Measurements from ENCODE around the gene STOML1. TPM values are rescaled to one million over a fixed set of nuclear protein-coding genes. Genes with fewer than 3 reads are reported as not detected.

Gene STOML1
- total RNA-seq, 1 experiment from 2014 or later: 5.0 TPM

GRCh38 chr15:73965094-73965757 lies 26.9 kb downstream of the STOML1 start:
- ATAC-seq (peak; percentile 70), DNase-seq (ENCODE audit: low read depth, low spot score) (no peak)
- H3K79me2 ChIP-seq (ENCODE audit: insufficient read depth, low read length): no peaks in the 10 kb centered on the region
- H3K27me3 ChIP-seq (ENCODE audit: insufficient read depth, low read length): no peaks in the 10 kb centered on the region
- no peaks in the 10 kb centered on the region for H3K9me2 ChIP-seq (ENCODE audit: insufficient read depth)
- no peaks in the 10 kb centered on the region for H3K36me3 ChIP-seq (ENCODE audit: control insufficient read depth in 1 of 2, insufficient read depth in 2 of 2, low read length in 2 of 2)
- no TSS peak for BruUV-seq (replicated peaks)
- ChIA-PET CTCF (interaction anchor here (0.6 to 4.1 kb wide), 6 partner anchors 9 to 91 kb away, joined by 3 to 23 read pairs (median 4); no protein-coding TSS in a partner anchor), RAD21 (ENCODE audit: low non-redundant PET in 1 of 2, low total read pairs in 2 of 2, uncharacterized antibody in 2 of 2, unreplicated experiment in 2 of 2) (interaction anchor here (0.6 to 0.7 kb wide), 2 partner anchors 14 to 66 kb away, joined by 3 read pairs; no protein-coding TSS in a partner anchor), POLR2A (no interaction called here)
- H3K9me3 ChIP-seq (ENCODE audit: control insufficient read depth in 1 of 2, insufficient read depth in 1 of 2, low read depth in 1 of 2, low read length in 2 of 2): no peaks in the 10 kb centered on the region
- H3K9ac ChIP-seq (ENCODE audit: low read length): no peak overlapping the region
- H4K20me1 ChIP-seq (ENCODE audit: insufficient read depth): no peaks in the 10 kb centered on the region
- H2AFZ ChIP-seq (ENCODE audit: low read depth, low read length, poor library complexity, severe bottlenecking): peak overlapping the region; percentile 89
- H3K27ac ChIP-seq (ENCODE audit: low read depth, low read length): no peak overlapping the region; the same call in 1 of the 2 replicates
- peak overlapping the region; percentile 30 to 43 for H3K4me3 ChIP-seq (replicated peaks in 1 of 2; ENCODE audit: low read depth in 1 of 2, low read length in 2 of 2)
- TF ChIP-seq SRF (IDR thresholded peaks at IDR 0.05; ENCODE audit: low read depth): no peak
- TF ChIP-seq CTCF (IDR thresholded peaks at IDR 0.05 in 2 of 3, conservative IDR thresholded peaks at IDR 0.05 in 1 of 3; ENCODE audit: borderline replicate concordance in 1 of 3, insufficient read depth in 1 of 3, low read depth in 2 of 3, low read length in 2 of 3): 0 out of 6 replicates have a peak, but pooled peaks of 1 of the 3 experiments have one; percentile 6
- peak; percentile 66 for TF ChIP-seq TCF7L2 (IDR thresholded peaks at IDR 0.05; ENCODE audit: borderline replicate concordance, extremely low read depth, insufficient read depth, insufficient read length)
- peaks cover 8 to 11% of the 10 kb centered on the region in 2 experiments; a peak in 3 of 4 replicates for H3K4me1 ChIP-seq (ENCODE audit: control insufficient read depth in 1 of 2, insufficient read depth in 2 of 2, low read length in 2 of 2)
- peak overlapping the region; percentile 82 for H3K4me2 ChIP-seq (ENCODE audit: low read length)
- intact Hi-C loops (cut with micrococcal nuclease): no loop called here

- Histone ChIP-seq H3K36me3 (ENCODE audit: control insufficient read depth in 1 of 2, insufficient read depth in 2 of 2, low read length in 2 of 2) (no peaks in the 10 kb centered on the region), H4K20me1 (ENCODE audit: insufficient read depth) (no peaks in the 10 kb centered on the region), H3K27ac (ENCODE audit: low read depth, low read length) (no peak overlapping the region; the same call in 1 of the 2 replicates), H3K9ac (ENCODE audit: low read length) (no peak overlapping the region), H3K79me2 (ENCODE audit: insufficient read depth, low read length) (no peaks in the 10 kb centered on the region), H3K9me2 (ENCODE audit: insufficient read depth) (no peaks in the 10 kb centered on the region), H2AFZ (ENCODE audit: low read depth, low read length, poor library complexity, severe bottlenecking) (peak overlapping the region; percentile 89), H3K4me2 (ENCODE audit: low read length) (peak overlapping the region; percentile 82), H3K9me3 (ENCODE audit: control insufficient read depth in 1 of 2, insufficient read depth in 1 of 2, low read depth in 1 of 2, low read length in 2 of 2) (no peaks in the 10 kb centered on the region), H3K4me3 (replicated peaks in 1 of 2; ENCODE audit: low read depth in 1 of 2, low read length in 2 of 2) (peak overlapping the region; percentile 30 to 43), H3K27me3 (ENCODE audit: insufficient read depth, low read length) (no peaks in the 10 kb centered on the region), H3K4me1 (ENCODE audit: control insufficient read depth in 1 of 2, insufficient read depth in 2 of 2, low read length in 2 of 2) (peaks cover 8 to 11% of the 10 kb centered on the region in 2 experiments; a peak in 3 of 4 replicates)
- POLR2A ChIA-PET: no interaction called here
- CTCF ChIA-PET: interaction anchor here (0.6 to 4.1 kb wide), 9 partner anchors 8 to 343 kb away, joined by 3 to 23 read pairs (median 6); no protein-coding TSS in a partner anchor
- DNase-seq (ENCODE audit: low read depth, low spot score) (peak; percentile 72), ATAC-seq (peak; percentile 98)
- intact Hi-C loops (cut with micrococcal nuclease): loop anchor here (1.0 kb wide), 1 partner anchor 13 kb away; no protein-coding TSS in a partner anchor
- no TSS peak for BruUV-seq (replicated peaks)
- TF ChIP-seq FOSL1 (IDR thresholded peaks at IDR 0.05; ENCODE audit: low read depth): no peak
- TF ChIP-seq RAD21 (IDR thresholded peaks at IDR 0.05; ENCODE audit: low read depth): peak; percentile 81
- TF ChIP-seq CTCF (IDR thresholded peaks at IDR 0.05 in 2 of 3, conservative IDR thresholded peaks at IDR 0.05 in 1 of 3; ENCODE audit: borderline replicate concordance in 1 of 3, insufficient read depth in 1 of 3, low read depth in 2 of 3, low read length in 2 of 3): peak; percentile 98 to 99 (median 99)
- RAD21 ChIA-PET (ENCODE audit: low non-redundant PET in 1 of 2, low total read pairs in 2 of 2, uncharacterized antibody in 2 of 2, unreplicated experiment in 2 of 2): interaction anchor here (0.6 to 1.2 kb wide), 2 partner anchors 66 to 91 kb away, joined by 3 read pairs; no protein-coding TSS in a partner anchor
Measured at GRCh38 chr15:73964736-73965093, 27.4 kb downstream of the STOML1 start.

All from HCT116 (cell line).